K562 (cell line): ENCODE data around the gene CREB3L4. TPM values are rescaled to one million over a fixed set of nuclear protein-coding genes. Genes with fewer than 3 reads are reported as not detected.
A peak's percentile ranks its signal among the peaks of the same experiment; 100 is the strongest.

Experiments used
- ETV1 ChIP-seq: fragments of 450-650 bp; conservative IDR thresholded peaks from 2 replicates; pipeline ENCODE4 v1.6.1; 2016; ENCODE audit warnings: missing genetic modification characterization, control low read depth, low read depth, missing compliant biosample characterization
- HDGF ChIP-seq: fragments of 450-650 bp; IDR thresholded peaks from 2 replicates; pipeline ENCODE4 v1.6.1; 2016
- KDM5B ChIP-seq: fragments of 200-600 bp; sonication (generic); IDR thresholded peaks from 2 replicates; pipeline ENCODE4 v1.6.1; 2012; ENCODE audit warnings: low read depth, mild to moderate bottlenecking, moderate library complexity, low read length, control low read depth, inconsistent platforms; ENCODE audit not compliant: insufficient replicate concordance
- MEIS2 ChIP-seq: fragments of 450-650 bp; IDR thresholded peaks from 2 replicates; pipeline ENCODE4 v1.6.1; 2014; ENCODE audit warnings: mild to moderate bottlenecking; ENCODE audit not compliant: partially characterized antibody
- NCOR1 ChIP-seq: fragments of 450-650 bp; IDR thresholded peaks from 2 replicates; pipeline ENCODE4 v1.6.1; 2016; ENCODE audit warnings: mild to moderate bottlenecking, moderate library complexity
- SRSF7 ChIP-seq: fragments of 200-400 bp; formaldehyde crosslinking; optimal IDR thresholded peaks from 2 replicates; pipeline ENCODE3; 2017; ENCODE audit warnings: mild to moderate bottlenecking, low read depth, low read length
- TAL1 ChIP-seq: fragments of 450-650 bp; IDR thresholded peaks from 2 replicates; pipeline ENCODE4 v1.6.1; 2016; ENCODE audit warnings: mild to moderate bottlenecking
- ZNF175 ChIP-seq: fragments of 200-800 bp; sonication (Bioruptor generic); IDR thresholded peaks from 2 replicates; pipeline ENCODE4 v1.6.1; 2016; ENCODE audit warnings: low read depth, mild to moderate bottlenecking, missing genetic modification characterization, missing compliant biosample characterization
- ZNF311 ChIP-seq: fragments of 250-450 bp; sonication (Bioruptor Pico); IDR thresholded peaks from 2 replicates; pipeline ENCODE4 v1.4.0; 2020; ENCODE audit warnings: mild to moderate bottlenecking, moderate library complexity
- ZNF584 ChIP-seq: fragments of 200-800 bp; sonication (Bioruptor generic); IDR thresholded peaks from 2 replicates; pipeline ENCODE4 v1.6.1; 2016; ENCODE audit warnings: low read depth, mild to moderate bottlenecking, missing genetic modification characterization, missing compliant biosample characterization
- ZSCAN29 ChIP-seq: fragments of 450-650 bp; IDR thresholded peaks from 2 replicates; pipeline ENCODE4 v1.6.1; 2017
- polyA plus RNA-seq, 8 experiments: library from polyadenylated mRNA; depleted of rRNA in 4 of 8; stranded (reverse) in 5 of 8; unstranded in 3 of 8; fragments of >200 nt; fragmentation: Nextera tagmentation in 2 of 8; fragmentation: Illumina TruSeq in 1 of 8; extraction: Ambion mirVana in 2 of 8; extraction: Trizol in 1 of 8; gene quantifications; 2 replicates each; pipeline versions ENCODE4 v1.2.1 to v1.2.3, GENCODE V29; 2011 to 2014; ENCODE audit warnings: inconsistent platforms in 1 of 8, missing spikeins in 1 of 8
- total RNA-seq, 7 experiments: library from RNA; depleted of rRNA in 6 of 7; stranded (reverse); fragments of >200 nt in 6 of 7; fragmentation: Illumina TruSeq in 2 of 7; extraction: Trizol in 2 of 7; gene quantifications; 2 replicates each; pipeline versions ENCODE4 v1.2.1 to v1.2.3, GENCODE V29; 2011 to 2021; ENCODE audit warnings: low replicate concordance in 1 of 7
- TF ChIP-seq, protein P1 (sequence below), 3 experiments: fragments of 200-800 bp in 1 of 3; fragments of 250-450 bp in 1 of 3; fragments of 450-650 bp in 1 of 3; sonication (Bioruptor Pico) in 1 of 3; sonication (Bioruptor generic) in 1 of 3; formaldehyde crosslinking in 1 of 3; IDR thresholded peaks; 2 replicates each; pipeline versions ENCODE4 v1.6.1 to v1.8.0; 2016 to 2022; ENCODE audit warnings: mild to moderate bottlenecking in 2 of 3, missing genetic modification characterization in 2 of 3, missing compliant biosample characterization in 1 of 3, moderate library complexity in 1 of 3
- TF ChIP-seq, protein P2 (sequence below): fragments of 200-800 bp; sonication (Bioruptor generic); IDR thresholded peaks from 2 replicates; pipeline ENCODE4 v1.6.1; 2017; ENCODE audit warnings: missing genetic modification characterization, missing compliant biosample characterization
- TF ChIP-seq, protein P3 (sequence below): fragments of 450-650 bp; formaldehyde crosslinking; IDR thresholded peaks from 2 replicates; pipeline ENCODE4 v1.4.0; 2020; ENCODE audit warnings: mild to moderate bottlenecking, moderate library complexity
- TF ChIP-seq, protein P4 (sequence below): conservative IDR thresholded peaks from 2 replicates; pipeline ENCODE4 v1.6.1; 2011; ENCODE audit warnings: low read depth, mild to moderate bottlenecking, low read length; ENCODE audit not compliant: control insufficient read depth
- TF ChIP-seq, protein P5 (sequence below): sonication (generic); formaldehyde crosslinking; IDR thresholded peaks from 2 replicates; pipeline ENCODE4 v1.5.0; 2020; ENCODE audit warnings: missing genetic modification reagents

CREB3L4 gene
- total and polyA plus RNA-seq, 9 of the 15 experiments (the other 6 are each of a cell fraction or from before 2014, with no cell fraction given) = 9.9 to 18.6 (median 13.9) TPM

DNA sequence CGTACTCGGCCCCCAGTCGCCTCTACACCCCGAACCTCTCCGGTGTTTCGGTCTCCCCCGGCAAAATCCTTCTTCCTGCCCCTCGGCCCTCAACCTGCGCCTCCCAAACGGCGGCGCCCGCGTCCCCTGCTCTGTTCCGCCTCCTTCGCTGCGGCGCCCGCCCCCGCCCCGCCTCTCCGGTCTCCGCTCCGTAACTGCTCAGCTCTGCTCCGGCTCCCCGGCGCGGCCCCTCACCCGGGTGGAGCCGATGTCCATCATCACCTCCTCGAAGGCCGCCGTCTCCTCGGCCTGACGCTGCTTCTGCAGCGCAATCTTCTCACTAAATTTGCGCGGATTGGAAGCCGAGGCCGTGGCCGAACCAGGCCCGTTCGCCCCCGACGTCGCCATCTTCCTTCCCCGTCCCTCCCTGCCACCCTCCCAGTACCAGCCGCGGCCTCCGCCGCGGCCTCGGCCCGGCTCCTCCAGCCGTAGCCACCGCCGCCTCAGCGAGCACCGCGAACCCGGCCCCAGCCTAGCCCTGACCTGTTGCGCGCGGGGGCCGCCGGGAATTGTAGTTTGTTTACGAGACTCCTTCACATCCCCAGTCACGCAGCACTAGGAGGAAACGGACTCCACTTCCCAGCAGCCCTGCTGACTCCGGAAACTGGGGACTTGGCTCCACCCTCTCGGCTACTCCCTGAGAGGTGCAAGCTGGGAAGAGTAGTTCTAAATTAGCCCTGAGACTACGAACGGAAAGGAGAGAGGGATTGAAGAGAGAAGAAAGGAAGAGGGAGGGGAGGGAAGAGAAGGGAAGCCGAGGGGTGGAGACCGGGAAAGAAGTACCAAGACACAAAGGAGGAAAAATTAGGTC lies 9.4 kb upstream of the CREB3L4 start, which contains the start of gene CRTC2 (continued):
- TF ChIP-seq, protein P1, sequence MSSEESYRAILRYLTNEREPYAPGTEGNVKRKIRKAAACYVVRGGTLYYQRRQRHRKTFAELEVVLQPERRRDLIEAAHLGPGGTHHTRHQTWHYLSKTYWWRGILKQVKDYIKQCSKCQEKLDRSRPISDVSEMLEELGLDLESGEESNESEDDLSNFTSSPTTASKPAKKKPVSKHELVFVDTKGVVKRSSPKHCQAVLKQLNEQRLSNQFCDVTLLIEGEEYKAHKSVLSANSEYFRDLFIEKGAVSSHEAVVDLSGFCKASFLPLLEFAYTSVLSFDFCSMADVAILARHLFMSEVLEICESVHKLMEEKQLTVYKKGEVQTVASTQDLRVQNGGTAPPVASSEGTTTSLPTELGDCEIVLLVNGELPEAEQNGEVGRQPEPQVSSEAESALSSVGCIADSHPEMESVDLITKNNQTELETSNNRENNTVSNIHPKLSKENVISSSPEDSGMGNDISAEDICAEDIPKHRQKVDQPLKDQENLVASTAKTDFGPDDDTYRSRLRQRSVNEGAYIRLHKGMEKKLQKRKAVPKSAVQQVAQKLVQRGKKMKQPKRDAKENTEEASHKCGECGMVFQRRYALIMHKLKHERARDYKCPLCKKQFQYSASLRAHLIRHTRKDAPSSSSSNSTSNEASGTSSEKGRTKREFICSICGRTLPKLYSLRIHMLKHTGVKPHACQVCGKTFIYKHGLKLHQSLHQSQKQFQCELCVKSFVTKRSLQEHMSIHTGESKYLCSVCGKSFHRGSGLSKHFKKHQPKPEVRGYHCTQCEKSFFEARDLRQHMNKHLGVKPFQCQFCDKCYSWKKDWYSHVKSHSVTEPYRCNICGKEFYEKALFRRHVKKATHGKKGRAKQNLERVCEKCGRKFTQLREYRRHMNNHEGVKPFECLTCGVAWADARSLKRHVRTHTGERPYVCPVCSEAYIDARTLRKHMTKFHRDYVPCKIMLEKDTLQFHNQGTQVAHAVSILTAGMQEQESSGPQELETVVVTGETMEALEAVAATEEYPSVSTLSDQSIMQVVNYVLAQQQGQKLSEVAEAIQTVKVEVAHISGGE (CRISPR knock-in tag; IDR thresholded peaks at IDR 0.05) = peak in 1 of 3 experiments; percentile 88; a peak in 2 of 6 replicates
- TF ChIP-seq ZNF175 (peak; percentile 93), ETV1 (tag) (peak; percentile 95), SRSF7 (no peak), ZNF311 (peak; percentile 73; the same call in 1 of the 2 replicates), HDGF (0 out of 2 replicates have a peak, but pooled peaks have one; percentile 18), ZSCAN29 (no peak), NCOR1 (0 out of 2 replicates have a peak, but pooled peaks have one; percentile 19), ZNF584 (CRISPR knock-in tag) (peak; percentile 95), KDM5B (no peak), TAL1 (no peak), MEIS2 (peak; percentile 83)
- TF ChIP-seq, protein P2, sequence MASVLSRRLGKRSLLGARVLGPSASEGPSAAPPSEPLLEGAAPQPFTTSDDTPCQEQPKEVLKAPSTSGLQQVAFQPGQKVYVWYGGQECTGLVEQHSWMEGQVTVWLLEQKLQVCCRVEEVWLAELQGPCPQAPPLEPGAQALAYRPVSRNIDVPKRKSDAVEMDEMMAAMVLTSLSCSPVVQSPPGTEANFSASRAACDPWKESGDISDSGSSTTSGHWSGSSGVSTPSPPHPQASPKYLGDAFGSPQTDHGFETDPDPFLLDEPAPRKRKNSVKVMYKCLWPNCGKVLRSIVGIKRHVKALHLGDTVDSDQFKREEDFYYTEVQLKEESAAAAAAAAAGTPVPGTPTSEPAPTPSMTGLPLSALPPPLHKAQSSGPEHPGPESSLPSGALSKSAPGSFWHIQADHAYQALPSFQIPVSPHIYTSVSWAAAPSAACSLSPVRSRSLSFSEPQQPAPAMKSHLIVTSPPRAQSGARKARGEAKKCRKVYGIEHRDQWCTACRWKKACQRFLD (CRISPR knock-in tag) = peak; percentile 93
- TF ChIP-seq, protein P3, sequence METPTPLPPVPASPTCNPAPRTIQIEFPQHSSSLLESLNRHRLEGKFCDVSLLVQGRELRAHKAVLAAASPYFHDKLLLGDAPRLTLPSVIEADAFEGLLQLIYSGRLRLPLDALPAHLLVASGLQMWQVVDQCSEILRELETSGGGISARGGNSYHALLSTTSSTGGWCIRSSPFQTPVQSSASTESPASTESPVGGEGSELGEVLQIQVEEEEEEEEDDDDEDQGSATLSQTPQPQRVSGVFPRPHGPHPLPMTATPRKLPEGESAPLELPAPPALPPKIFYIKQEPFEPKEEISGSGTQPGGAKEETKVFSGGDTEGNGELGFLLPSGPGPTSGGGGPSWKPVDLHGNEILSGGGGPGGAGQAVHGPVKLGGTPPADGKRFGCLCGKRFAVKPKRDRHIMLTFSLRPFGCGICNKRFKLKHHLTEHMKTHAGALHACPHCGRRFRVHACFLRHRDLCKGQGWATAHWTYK (CRISPR knock-in tag) = peak; percentile 82; the same call in 1 of the 2 replicates
- TF ChIP-seq, protein P4, sequence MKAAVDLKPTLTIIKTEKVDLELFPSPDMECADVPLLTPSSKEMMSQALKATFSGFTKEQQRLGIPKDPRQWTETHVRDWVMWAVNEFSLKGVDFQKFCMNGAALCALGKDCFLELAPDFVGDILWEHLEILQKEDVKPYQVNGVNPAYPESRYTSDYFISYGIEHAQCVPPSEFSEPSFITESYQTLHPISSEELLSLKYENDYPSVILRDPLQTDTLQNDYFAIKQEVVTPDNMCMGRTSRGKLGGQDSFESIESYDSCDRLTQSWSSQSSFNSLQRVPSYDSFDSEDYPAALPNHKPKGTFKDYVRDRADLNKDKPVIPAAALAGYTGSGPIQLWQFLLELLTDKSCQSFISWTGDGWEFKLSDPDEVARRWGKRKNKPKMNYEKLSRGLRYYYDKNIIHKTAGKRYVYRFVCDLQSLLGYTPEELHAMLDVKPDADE = peak; percentile 100
- TF ChIP-seq, protein P5, sequence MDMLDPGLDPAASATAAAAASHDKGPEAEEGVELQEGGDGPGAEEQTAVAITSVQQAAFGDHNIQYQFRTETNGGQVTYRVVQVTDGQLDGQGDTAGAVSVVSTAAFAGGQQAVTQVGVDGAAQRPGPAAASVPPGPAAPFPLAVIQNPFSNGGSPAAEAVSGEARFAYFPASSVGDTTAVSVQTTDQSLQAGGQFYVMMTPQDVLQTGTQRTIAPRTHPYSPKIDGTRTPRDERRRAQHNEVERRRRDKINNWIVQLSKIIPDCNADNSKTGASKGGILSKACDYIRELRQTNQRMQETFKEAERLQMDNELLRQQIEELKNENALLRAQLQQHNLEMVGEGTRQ (CRISPR knock-in tag) = no peak
